IPS DF 4.7 (cell line): ENCODE results near the gene RNF10.
"Not testable (repeated sequence)": the region's sequence is repeated elsewhere in the genome, so short reads cannot be mapped to it uniquely, and the experiment has no call there.

Source experiments
- DNase-seq: peaks from one replicate; pipeline ENCODE4 v3.0.0-alpha.2; 2013; ENCODE audit warnings: low spot score; ENCODE audit errors: extremely low read depth

The RNF10 gene

DNA sequence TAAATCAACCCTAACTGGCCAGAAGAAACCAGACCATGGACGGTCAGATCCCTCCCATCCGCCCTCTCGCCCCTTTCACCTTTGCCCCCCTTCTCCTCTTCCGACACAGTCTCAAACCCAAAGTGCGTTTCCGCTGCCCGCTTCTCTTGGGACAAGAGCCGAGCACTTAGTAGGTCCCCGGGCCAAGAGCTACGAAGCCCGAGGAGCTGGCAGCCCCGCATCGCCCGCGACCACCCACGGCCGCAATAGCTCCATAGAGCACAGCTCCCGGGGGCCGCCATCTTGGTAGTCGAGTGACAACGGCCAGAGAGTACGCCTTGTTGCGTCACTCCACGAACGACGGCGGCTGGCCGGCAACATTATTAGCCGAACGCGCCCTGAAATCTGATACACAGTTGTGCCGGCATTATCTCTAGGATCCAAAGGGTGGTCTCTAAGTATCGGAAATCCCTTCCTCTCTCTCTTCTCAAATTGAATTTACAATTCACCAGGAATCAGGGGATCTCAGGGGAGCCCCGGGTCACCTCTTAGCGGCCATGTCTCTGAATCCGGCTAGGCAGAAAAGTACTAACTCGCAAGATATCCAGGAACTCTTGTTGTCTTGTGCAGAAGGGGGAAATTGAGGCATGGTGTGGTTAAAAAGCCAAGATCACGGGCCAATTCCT lies 5.2 kb upstream of the RNF10 start, which contains the start of gene COQ5:
Gene COQ5, minus strand, starts transcription at position 298 of the 665 bp plus-strand sequence. Its CDS starts 17 bp downstream, at position 281.
- DNase-seq, result peak; percentile 75

DNA sequence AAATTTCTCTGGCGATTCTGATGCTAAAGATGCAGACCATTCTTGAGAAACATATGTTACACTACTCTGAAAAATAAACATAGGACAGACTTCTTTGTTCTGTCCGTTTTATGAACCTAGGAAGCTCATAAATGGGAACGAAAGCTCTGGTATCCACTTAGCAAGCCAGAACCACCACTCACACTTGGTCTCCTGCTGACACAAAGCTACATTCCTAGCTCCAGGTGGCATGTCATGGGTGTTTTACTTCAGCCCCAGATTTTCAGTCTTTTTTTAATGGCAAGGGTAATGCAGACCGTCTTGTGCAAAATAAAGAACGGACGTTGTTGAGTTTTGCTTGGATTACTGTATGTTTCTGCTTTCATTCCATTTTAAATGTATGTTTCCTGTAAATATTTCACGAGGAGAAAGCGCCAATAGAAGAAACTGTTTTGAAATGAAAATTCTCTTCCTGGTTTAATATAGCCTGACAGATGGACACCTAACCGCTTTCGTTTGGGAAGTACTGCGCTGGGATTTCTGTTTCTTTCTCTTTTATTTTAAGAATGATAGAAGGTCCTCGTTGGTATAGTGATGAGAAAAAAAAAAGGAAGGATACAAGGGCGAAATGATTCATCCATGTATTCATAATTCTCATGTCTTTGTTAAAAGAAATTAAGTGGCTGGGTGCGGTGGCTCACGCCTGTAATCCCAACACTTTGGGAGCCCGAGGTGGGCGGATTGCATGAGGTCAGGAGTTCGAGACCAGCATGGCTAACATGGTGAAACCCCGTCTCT lies 4.3 kb upstream of the RNF10 start:
- DNase-seq, result no peak

DNA sequence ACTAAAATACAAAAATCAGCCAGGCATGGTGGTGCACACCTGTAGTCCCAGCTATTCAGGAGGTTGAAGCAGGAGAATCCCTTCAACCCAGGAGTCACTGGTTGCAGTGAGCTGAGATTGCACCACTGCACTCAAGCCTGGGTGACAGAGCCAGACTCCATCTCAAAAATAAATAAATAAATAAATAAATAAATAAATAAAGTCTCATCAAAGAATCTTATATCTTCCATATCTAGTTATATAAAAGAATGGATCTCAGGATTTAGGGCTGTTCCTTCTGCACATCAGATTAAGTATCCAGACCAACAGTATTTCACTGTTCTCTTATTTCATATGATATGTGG lies 3.8 kb upstream of the RNF10 start:
- DNase-seq, result not testable (repeated sequence)

DNA sequence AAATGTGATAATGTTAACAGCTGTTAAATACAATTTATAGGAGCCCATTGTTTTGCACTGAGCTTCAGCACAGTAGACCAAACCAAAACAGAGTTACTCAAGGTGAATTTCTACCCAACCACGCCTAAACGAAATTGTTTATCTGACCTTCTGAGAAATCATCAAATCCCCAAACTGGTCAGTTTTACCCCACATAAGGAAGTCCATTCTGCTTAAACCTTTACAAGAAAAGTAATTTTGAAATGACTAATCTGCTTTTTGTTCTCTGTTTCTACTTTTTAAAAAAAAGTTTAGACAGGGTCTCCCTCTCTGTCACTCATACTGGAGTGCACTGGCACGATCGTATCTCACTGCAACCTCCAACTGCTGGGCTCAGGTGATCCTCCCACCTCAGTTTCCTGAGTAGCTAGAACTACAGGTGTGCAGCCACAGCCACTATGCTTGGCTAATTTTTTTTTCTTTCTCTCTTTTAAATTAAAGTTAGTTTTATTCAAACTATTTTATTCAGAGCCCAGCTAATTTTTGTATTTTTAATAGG lies 1.4 kb upstream of the RNF10 start:
- DNase-seq, result no peak

DNA sequence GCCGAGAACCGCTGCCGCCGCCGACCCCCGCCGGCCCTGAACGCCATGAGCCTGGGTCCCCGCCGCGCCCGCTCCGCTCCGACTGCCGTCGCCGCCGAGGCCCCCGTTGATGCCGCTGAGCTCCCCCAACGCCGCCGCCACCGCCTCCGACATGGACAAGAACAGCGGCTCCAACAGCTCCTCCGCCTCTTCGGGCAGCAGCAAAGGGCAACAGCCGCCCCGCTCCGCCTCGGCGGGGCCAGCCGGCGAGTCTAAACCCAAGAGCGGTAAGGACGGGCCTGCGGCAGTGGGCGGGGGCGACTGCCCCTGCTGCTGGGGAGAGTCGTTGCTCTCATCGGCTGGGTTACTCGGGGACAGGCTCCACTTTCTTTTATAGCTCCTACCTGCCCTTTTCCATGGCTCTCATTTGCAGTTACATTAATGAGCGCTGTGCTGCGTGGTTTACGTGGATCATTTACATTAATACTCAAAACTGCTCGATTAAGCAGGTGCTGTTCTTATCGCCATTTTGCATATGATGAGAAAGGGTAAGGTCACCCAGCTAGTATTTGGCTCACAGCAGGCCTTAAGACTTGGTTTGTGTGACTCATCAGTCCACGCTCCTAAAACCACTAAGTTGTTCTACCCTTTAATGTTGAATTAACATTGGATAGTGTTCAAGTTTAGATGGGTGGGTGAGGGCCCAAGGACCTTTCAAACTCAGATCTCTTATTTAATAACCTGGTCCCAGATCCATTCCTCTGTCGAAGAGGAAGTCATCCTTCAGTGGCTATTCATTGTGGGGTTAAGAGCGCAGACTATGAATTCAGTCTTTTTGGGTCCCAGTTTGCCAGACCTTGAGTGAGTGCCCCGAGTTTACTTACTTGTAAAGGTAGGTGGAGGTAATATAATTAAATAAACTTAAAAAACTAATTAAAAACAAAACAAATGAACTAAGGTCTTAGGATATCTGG lies 823 bp downstream of the RNF10 start:
- no peak for DNase-seq

DNA sequence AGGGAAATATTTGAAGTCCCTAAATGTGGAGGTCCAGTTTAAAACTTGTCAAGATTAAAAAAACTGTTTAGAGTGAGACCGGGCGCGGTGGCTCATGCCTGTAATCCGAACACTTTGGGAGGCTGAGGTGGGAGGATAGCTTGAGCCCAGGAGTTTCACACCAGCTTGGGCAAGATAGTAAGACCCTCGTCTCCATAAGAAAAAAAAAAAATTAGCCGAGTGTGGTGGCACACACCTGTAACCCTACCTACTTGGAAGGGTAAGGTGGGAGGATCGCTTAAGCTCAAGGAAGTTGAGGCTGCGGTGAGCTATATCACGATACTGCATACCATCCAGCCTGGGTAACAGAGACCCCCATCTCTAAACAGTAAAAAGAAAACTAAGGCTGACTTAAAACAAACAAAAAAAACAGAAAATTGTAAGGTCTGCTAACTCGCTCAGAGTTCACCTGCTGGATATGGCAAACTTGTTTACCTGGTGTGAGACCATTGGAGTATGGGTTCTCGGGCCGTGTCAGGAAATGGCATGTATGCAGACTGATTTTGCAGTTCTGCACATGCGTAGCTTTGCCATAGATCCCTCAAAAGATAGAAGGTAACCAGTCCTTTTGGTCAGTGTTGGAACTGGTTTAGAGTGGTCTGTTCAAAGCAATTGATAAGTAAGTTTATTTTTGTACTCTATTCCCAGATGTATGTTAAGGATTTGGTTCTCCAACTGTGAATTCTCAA lies 2.1 kb downstream of the RNF10 start:
- DNase-seq, result no peak

DNA sequence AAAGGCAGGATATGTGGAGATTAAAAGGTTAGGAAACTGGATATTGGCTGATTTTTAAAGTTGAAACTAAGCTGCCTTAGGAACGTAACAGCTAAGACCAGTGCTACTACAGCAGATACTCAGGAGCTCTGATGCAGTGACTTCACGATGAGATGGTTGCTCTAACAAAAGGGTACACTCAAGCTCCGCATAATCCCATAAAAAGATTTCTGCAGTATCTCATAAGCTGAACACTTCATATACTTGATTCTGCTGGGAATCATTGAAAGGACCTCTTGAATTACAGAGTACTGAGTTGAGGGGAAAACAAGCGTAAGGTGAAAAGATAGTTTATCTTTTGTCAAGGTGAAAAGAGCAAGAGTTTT lies 3.7 kb downstream of the RNF10 start:
- no peak for DNase-seq

DNA sequence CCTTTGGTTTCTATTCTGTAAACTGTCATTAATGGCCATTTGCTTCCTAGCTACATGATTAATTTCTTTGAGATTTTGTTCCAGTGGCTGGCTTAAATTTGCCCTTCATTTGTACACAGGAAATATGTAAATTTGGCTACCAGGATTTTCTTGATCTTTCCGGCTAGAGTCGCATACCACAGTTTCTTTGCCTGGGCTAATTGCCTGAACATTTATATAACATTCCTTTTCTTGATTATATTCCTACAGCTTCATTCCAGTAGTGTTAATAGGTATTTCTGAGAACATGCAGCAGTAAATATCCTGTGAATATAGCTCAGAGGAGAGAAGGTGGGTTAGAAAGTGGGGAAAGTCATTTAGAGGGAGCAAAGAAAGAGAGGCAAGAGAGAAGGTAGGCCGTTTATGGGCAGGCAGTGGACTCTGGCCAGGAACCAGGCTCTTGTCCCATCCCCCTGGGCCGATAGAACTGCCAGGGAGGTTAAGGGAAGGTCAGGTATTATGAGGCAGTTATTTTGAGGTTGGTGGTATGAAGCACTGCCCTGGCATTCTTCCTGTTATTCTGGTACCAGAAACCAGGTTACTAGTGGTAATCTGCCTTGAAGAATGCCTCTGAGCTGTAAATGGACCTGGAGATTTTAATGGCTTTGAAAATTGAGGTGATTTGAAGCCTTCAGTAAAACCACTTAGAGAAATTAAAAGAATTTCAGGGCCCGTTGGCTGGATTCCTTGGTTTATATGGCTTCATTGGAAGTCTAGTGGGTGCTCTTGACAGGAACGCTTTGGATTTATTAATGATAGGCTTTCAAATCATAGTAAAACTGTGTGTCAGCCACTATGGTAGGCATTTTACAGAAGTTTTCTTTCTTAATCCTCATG lies 4.4 kb downstream of the RNF10 start:
- DNase-seq, result no peak

DNA sequence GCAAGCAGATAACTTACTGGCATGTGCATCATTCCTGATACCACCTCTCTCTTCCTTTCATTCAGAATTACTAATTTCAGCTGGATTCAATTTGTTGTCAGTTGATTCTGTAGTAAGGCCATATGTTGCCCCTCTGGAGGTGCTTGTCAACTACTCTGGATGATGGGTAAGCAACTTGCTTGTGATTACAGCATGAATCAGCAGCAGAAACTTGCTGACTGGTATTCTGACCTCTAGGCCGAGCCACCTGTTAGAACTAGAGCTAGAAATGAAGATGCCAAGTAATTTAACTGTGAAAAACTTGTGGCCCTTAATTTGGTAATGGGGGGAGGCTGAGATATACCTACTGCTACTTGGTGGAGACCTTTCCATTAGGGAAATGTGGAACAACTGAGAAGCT lies 5.1 kb downstream of the RNF10 start:
- no peak for DNase-seq

DNA sequence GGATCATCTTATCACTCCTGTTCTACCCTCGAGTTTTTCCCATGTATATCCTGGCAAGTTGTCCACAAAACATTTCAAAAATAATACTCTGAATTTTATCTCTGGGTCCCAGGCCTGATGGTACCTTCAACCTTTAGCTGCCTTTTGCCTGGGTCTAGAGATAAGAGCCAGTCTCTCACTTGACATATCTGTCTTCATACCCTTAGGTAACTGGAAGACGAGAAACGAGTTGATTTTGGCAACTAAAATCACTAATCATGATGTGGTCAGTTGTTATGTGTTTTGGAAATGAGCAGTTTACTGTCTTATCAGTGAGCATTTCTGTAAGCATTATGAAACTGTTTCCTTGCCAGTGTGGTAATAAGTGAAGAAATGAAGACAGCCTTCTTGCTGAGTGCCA lies 6.3 kb downstream of the RNF10 start:
- no peak for DNase-seq

DNA sequence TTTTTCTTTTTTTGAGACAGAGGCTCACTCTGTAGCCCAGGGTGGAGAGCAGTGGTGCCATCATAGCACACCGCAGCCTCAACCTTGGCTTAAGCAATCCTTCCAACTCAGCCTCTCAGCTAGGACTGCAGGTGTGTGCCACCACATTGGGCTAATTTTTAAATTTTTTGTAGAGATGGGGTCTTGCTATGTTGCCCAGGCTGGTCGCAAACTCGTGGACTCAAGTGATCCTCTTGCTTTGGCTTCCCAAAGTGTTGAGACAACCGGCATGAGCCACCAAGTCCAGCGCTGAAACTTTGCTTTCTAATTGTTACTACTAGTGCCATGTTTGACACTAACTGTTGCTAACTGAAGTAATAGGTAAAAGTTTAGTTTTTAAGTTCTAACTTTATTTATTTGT lies 8.0 kb downstream of the RNF10 start:
- no peak for DNase-seq

DNA sequence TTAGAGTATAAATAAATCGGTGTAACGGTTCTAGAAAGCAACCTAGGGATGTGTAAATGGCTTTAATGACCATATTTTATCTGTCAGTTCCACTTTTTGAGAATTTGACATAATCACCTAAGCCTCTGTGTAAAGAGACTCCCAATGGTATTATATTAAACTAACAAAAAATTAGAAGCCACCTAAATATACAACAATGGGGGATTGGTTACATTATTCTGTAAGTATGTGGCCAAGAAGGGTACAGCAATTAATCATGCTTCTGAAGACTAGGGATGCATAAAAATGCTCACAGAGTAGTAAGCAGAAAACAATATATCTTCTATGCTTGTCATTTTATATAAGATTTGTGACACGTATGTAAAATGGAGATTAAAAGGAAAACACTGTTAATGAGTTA lies 10.5 kb downstream of the RNF10 start:
- DNase-seq, result no peak

DNA sequence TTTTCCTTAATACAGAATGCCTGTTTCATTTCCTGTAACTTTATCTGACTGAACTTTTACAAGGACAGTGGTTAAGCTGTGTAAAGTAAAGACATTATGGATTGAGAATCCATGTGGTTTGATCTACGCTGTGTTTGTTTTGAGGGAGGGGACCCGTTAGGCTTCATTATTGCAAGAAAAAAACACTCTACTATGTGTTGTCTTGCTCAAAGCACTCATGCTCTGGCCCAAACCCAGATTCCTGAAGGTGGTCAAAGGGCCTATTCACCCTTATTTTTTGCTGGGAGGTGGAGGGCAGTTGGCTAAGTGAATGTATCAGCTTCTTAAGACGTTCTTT lies 11.9 kb downstream of the RNF10 start:
- no peak for DNase-seq

DNA sequence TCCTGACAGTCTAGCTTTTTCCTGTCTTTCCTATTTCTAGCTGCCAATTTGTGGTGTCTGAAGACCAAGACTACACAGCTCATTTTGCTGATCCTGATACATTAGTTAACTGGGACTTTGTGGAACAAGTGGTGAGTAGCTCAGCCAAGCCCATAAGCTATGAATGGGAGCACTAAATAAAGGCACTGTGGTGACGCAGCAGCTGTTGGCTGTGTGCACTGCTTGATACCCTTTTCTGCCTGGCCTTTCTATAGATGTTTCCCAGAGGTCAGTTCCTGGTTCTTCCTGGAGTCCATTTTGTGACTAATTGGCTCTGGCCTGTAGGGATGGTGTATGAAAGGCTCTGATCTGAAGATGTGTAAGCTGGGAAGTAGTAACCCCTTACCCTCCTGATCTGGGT lies 20.5 kb downstream of the RNF10 start:
- DNase-seq, result no peak

DNA sequence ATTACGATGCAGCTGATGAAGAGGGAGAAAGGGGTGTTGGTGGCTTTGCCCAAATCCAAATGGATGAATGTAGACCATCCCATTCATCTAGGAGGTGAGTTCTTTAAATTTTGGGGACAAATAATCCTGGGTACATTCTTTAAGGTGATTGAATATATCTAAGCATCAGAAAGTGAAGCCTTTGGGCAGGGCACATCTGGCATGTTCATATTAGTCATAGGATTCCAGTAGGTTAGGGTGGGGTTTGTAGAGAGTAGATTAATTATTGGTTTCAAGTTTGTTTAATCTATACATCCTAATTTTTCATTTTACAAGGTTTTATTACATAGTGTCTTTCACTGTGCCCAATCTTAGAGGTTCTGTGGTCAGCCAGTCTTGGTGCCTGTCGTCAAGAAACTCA lies 23.4 kb downstream of the RNF10 start:
- no peak for DNase-seq

DNA sequence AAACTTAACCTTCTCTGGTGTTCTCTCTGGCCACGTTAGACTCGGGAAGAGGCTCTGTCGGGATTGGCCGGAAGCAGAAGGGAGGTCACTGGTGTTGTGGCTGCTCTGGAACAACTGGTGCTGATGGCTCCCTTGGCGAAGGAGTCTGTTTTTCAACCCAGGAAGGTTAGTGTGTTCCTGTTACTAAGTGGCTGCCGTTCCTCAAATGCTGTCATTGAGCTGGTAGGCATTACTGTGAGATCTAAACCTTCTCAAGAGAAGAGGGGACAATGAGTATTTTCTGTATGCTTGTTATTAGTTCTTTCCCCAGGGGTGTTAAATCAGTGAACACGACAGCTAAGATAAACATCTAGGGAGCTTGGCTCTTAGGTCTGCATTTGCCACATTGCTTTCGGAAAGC lies 28.8 kb downstream of the RNF10 start:
- DNase-seq, result no peak

DNA sequence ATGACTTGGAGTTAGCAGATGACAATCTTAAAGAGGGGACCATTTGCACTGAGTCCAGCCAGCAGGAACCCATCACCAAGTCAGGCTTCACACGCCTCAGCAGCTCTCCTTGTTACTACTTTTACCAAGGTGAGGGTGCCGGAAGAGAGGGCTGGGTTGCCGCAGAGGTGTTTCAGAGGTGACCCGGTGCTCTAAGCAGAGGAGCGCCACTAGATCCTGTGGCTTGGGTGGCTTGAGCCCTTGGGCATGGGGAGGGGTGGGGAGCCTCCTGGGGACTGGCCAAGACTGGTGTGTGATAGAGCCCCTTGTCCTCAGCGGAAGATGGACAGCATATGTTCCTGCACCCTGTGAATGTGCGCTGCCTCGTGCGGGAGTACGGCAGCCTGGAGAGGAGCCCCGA lies 29.3 kb downstream of the RNF10 start:
- DNase-seq, result no peak

DNA sequence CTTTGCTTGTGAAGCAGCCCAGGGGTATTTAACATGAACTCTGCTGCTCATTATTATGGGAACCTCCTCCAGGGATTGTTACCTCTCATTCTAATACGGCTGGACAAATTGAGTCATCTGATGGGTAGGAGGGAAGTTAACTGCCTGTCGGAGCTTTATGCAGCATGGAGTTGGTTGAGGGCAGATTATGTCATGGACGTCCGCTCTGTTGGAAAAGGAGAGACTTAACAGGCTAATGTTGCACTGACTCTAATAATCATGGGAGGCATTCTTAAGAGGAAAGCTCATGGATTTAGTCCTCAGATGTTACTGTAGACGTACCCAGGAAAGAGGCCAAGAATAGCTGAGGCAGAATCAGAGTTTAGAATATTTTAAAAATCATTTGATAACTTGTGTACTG lies 37.1 kb downstream of the RNF10 start:
- no peak for DNase-seq

DNA sequence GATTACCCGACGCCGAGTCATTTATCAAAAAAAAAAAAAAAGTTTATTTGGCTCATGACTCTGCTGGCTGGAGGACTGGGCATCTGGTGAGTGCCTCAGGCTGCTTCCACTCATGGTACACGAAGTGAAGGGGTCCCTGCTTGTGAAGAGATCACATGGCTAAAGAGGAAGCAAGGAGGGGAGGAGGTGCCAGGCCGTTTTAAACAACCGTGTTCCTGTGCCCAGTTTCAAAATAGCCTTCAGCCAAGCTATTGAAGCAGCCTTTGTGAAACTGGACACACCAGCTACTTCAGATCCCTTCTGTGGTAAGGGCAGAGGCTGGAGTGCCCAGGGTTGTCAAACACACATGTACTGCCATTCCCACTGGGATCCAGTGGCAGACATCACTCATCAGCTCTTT lies 39.4 kb downstream of the RNF10 start:
- no peak for DNase-seq

DNA sequence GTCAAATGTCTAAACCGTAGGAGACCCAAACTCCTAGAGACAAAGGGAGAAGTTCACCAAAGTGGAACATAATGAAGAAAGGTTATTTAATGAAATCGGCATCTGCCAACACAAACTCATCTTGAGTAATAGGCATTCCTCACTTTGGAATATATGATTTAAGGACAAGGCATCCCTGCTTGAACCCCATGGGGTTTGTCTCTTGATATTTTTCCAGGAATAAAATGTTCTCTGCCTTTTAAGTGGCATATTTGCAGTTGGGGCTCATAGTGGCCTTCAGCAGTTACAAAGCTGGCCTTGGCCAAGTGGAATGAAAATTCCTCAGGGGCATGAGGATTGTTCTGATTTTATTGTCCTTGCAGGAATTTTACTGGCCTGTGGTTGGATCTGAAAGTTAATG lies 40.0 kb downstream of the RNF10 start:
- no peak for DNase-seq
